Ramos (cell line): ENCODE results near the gene ACE.

Experiments used
- in situ Hi-C: fragments of 300-500 bp; cut with MboI; formaldehyde crosslinking; loops from one replicate; pipeline ENCODE4 v1.14.3; 2022; ENCODE audit warnings: low sequenced_read_pairs; ENCODE audit not compliant: unreplicated experiment

ACE gene

DNA sequence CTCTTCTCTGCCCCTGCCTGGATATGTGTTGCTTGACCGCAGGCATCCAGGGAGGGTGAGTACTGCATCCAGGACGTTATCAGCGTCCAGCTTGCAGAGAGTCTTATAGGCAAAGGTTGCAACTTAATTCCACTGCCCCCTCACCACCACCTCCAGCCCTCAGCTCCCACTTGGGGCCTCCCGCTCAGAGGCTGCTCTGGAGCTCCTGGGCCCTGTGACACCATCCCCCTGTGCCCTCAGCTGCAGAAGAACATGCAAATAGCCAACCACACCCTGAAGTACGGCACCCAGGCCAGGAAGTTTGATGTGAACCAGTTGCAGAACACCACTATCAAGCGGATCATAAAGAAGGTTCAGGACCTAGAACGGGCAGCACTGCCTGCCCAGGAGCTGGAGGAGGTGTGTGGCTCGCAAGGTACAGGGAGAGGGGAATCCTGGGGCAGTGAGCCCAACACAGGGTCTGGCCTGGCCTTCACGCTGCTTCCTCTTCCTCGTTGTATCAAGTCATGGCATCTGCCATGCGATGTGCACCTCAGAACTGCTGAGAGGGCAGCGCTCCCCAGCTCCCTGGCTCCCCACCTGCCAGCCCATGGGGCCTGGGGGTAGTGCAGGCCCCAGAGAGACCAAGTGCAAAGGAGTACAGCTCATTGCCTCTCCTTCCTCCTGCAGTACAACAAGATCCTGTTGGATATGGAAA lies 9.6 kb downstream of the ACE start:
- in situ Hi-C loops: no loop called here

DNA sequence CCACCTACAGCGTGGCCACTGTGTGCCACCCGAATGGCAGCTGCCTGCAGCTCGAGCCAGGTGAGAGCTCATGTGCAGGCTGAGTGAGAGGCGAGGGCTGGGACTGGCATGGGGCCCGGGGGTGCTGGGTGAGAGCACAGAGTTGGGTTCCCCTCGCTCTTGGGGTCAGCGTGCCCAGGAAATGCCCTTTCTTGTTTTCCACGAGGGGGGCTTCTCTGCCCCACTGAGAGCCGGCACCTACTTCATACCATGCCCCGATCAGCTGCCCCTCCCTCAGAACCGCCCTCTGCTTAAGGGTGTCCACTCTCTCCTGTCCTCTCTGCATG lies 10.1 kb downstream of the ACE start:
- in situ Hi-C loops: no loop called here

DNA sequence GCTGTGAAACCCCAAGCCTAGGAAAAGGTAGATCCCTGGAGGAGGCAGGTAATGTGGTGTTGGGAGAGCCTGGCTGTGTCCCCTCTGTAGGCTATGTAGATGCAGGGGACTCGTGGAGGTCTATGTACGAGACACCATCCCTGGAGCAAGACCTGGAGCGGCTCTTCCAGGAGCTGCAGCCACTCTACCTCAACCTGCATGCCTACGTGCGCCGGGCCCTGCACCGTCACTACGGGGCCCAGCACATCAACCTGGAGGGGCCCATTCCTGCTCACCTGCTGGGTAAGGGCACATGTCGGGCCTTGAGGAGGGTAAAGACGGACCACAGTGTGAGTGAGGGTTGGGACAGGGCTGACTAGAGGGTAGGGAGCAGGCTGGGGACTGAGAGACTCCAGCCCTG lies 12.0 kb downstream of the ACE start:
- in situ Hi-C loops: no loop called here

DNA sequence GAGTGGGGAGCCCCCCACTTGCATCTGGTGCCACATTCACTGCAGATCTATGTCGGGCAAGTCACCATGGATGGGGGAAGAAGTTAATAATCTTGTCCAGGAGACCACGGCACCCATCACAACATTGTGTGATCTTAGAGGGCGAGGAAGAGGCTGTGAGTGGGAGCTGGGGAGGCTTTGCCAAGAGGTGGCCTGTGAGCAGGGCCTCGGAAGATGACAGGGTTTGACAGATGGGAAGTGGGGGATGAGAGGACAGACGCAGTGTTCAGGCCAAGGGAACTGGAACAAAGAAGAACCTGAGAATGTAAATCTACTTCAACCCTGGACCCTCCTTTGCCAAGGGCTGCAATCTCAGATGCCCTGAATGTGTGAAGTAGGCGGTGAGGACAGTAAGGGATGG lies 12.4 kb downstream of the ACE start:
- in situ Hi-C loops: no loop called here

DNA sequence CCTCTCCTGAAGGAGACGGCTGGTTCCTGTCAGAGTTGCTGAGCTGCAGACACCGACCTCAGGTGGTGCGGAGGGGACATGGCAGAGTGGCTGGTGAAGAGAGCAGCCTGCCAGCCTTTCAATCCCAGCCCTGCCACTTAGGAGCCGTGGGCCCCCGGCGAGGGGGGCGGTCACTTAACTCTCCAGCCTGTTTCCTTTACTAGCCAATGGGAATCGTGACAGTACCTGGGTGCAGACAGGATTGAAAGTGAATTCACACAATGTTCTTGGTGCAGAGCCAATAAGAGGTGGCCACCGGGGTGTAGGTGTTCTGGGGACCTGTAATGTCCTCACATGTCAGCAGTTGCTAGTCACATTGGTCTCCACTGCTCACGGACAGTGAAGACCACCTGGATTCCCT lies 13.5 kb downstream of the ACE start:
- in situ Hi-C loops: no loop called here

DNA sequence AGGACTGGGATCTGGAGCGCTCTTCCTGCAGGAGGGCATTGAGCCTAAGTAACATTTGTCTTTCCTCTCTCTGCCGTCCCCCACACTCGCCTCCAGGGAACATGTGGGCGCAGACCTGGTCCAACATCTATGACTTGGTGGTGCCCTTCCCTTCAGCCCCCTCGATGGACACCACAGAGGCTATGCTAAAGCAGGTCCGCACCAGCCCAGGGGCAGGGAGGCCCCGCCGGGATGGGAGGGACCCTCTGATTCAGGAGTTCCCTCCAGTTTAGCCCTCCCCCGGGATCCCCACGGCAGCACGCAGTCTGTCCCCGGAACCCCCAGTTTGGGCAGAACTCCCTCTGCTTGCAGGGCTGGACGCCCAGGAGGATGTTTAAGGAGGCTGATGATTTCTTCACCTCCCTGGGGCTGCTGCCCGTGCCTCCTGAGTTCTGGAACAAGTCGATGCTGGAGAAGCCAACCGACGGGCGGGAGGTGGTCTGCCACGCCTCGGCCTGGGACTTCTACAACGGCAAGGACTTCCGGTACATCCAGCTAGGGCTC lies 14.1 kb downstream of the ACE start:
- in situ Hi-C loops: no loop called here

DNA sequence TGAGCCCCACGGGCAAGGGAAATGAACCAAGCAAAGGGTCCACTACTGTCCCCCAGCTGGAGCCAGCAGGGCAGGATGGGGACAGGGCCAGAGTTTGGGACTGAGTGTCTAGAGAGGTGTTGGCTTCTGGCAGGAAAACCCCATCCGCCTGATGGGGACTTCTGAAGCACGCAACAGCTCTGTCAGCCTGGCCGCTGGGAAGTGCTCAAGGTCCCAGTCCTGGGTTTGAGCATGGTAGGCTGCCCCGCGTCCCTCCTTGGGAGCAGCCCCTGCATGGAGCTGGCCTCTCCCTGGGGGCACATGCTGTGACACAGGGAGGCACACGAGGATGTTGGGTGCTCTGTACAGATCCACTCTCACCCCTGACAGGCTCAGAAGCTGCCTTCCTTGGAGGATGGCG lies 14.6 kb downstream of the ACE start:
- in situ Hi-C loops: no loop called here

DNA sequence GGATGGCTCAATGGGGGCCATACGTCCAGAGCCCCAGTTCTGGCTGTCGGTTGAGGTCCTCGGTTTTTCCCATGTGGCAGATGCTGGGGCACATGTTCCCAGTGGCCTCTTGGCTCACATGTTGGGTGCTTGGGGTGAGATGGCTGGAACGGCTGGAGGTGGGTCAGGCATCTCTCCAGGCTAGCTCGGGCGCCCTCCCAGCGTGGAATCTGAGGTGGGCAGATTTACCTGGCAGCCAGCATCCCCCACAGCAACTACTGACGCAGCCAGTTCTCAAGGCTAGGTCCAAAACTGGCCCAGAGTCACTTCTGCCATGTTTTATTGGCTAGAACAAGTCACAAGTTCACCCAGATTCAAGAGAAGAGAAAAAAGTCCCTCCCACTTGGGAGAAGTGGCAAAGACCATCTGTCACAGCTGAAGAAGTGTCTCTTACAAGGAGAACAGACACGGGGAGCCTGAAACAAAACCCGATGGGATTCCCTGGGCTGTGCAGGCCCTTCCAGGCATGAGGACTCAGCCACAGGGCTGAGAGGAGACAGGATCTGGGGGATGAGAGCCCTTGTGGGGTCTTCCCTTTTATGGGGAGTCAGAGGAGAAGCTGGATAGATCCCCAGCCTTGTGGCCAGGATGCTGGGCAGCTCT lies 15.2 kb downstream of the ACE start:
- in situ Hi-C loops: no loop called here

DNA sequence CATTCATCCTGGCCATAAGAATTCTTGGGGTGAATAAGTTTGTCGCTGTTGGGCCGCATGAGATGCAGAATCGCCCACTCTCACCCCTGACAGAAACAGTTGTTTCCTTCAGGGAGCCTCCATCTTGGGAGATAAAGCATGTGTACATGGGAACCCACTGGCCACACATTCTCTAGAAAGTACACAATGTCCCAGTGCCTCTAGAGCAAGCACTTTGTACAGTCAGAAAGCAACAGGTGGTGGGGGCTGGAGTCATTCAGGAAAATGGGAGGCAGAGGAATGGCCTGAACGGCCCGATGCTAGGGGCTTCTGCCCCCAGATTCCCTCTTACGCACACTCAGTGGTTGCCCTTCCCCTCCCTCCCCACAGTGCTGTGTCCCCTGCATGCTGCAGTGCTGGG lies 16.1 kb downstream of the ACE start:
- in situ Hi-C loops: no loop called here

DNA sequence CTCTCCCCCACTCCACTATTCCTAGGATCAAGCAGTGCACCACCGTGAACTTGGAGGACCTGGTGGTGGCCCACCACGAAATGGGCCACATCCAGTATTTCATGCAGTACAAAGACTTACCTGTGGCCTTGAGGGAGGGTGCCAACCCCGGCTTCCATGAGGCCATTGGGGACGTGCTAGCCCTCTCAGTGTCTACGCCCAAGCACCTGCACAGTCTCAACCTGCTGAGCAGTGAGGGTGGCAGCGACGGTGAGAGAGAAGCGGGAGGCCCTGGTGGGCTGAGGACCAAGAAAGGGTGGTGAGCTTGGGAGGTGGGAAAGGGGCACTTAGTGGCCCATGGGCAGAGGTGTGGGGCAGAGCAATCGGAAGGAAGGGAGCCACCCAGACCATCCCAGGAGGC lies 16.6 kb downstream of the ACE start:
- in situ Hi-C loops: no loop called here

DNA sequence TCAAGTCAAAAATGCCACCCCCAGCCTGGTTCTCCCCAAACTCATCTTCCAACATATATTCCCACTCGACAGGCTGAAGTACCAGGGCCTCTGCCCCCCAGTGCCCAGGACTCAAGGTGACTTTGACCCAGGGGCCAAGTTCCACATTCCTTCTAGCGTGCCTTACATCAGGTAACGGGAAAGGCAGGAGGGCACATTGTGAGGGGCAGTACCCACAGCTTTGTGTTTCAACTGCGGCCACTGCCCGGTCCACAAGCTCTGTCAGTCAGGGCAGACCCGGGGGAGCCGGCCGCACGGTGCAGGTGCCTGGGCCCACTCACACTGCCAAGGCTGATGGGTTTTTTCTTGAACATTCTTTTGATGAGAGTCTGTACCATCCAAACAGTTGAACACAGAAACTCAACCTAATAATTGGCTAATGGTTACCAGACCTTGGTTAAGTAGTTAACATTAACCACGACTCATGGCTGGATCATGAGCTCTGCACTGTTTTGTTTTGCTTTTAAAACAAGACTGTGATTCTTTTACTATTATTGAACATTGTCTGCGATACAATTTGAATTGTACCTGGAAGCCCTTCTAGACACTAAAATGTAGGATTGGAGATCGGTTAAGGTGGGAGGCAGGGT lies 17.6 kb downstream of the ACE start:
- in situ Hi-C loops: no loop called here

DNA sequence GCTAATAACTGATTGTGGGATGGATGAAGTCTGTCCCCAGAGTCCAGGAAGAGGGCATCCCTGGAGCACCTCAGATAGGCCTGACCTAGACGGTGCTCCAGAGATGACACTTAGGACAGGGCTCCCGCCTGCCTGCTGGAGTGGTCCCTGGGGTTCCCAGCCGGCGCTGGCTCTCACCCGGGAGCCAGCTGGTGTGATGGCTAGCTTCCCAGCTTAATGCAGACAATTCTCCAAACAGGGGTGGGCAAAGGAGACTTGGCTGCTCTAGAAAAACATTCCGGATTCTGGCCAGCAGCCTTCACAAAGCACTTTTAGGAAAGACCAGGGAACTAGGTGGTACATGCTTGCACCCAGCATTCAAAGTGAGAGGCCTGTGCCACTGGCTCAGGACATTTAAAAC lies 18.6 kb downstream of the ACE start:
- in situ Hi-C loops: no loop called here

DNA sequence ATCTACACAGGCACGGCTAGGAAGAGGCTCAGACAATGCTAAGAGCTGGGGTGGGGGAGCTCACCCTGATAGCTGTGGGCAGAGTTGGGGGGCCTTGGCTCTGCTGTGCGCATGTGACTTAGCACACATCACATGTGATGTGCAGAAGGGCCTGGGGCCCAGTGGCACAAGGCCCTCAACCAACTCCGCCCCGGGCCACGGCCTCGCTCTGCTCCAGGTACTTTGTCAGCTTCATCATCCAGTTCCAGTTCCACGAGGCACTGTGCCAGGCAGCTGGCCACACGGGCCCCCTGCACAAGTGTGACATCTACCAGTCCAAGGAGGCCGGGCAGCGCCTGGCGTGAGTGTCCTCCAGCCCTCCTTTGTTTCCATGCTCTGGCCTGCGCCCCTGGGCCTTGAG lies 19.3 kb downstream of the ACE start:
- in situ Hi-C loops: no loop called here

DNA sequence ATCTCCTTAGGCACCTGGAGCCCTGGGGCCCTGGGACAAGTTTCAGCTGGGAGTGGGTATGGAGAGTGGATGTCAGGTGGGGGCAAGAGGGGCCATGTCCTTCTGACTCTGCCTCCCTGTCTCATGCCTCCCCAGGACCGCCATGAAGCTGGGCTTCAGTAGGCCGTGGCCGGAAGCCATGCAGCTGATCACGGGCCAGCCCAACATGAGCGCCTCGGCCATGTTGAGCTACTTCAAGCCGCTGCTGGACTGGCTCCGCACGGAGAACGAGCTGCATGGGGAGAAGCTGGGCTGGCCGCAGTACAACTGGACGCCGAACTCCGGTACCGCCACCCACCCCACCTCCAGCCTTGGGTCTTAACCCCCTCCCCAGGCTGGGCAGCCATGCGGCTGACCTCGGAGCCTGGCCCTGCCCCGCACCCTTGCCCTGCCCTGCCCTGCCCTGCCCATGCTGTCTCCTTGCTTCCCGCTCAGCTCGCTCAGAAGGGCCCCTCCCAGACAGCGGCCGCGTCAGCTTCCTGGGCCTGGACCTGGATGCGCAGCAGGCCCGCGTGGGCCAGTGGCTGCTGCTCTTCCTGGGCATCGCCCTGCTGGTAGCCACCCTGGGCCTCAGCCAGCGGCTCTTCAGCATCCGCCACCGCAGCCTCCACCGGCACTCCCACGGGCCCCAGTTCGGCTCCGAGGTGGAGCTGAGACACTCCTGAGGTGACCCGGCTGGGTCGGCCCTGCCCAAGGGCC lies 20.0 kb downstream of the ACE start:
- in situ Hi-C loops: no loop called here

DNA sequence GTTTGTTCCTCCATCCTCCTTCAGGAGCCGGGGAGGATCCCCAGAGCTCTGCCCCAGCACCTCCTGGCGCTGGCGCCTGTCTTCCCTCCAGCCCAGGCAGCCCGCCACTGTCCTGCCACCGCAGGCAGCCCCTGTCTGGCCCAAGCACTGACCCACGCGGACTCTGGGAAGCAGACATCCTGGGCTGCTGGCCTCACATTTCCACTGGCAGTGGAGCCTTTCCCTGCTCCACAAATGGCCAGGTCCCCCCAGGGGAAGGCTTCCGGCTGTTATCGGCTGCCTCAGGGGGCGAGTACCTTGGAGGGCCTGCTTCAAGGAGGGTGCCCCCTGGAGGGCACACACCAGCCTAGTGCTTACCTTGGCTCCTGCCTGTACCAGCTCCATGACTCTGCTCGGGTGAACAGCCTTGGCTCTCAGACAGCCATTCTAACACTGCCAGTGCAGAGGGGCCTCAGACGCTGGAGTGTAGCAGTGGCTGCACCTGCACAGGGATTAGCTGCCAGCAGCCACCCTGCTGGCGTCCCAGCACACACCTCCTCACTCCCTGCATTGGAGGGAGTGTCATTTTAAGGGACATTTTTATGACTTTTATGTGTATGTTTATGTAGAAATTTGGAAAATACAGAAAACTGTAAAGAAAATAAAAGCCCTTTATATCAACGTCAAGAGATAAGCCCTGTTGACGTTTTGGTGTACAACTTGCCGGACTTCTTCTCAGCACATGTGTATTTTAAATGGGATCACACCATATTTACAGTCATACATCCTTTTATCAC lies 21.0 kb downstream of the ACE start:
- in situ Hi-C loops: no loop called here

DNA sequence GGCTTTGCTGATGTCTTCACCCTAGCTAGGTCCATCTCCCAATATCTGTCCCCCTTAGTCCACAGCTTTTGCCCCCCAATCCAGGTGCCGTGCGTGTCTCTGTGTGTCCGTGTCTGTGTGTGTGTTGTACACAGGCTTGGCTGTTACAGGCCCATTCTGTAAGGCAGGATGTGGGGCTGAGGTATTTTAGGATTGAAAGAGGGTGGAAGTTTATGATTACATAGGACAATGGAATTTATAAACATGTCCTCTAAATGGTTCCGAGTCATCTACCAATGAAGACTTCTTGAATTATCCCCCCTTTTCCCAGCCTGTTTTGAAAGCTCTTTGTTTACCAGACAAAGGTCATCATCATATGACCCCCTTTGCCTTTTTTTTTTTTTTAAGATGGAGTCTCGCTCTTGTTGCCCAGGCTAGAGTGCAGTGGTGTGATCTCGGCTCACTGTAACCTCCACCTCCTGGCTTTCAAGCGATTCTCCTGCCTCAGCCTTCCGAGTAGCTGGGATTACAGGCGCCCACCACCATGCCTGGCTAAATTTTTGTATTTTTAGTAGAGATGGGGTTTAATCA lies 21.9 kb downstream of the ACE start:
- in situ Hi-C loops: no loop called here

DNA sequence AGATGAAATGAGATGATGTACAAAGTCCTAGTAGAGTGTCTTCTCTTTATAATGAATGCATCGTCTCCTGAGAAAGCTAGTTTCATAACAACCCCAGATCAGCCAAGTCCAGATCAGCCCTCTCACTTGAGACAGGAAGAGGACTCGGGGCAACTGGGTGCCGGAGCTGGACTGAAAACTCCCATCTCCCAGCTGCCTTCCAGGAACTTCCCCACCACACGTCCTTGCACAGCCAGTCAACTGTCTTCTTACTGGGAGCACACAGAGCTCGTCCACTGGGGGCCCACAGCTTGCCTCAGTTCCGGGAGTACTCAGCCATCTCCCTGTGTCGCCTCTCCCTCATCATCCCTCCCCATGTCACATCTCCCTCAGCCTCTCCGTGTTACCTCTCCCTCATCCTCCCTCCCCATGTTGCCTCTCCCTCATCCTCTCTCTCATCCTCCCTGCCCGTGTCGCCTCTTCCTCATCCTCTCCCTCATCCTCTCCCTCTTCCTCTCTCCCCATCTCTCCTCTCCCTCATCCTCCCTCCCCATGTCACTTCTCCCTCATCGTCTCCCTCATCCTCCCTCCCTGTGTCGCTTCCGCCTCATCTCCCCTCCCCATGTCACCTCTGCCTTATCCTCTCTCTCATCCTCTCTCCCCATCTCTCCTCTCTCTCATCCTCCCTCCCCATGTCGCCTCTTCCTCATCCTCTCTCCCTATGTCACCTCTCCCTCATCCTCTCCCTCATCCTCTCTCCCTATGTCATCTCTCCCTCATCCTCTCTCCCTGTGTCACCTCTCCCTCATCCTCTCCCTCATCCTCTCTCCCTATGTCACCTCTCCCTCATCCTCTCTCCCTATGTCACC lies 23.9 kb downstream of the ACE start:
- in situ Hi-C loops: no loop called here

DNA sequence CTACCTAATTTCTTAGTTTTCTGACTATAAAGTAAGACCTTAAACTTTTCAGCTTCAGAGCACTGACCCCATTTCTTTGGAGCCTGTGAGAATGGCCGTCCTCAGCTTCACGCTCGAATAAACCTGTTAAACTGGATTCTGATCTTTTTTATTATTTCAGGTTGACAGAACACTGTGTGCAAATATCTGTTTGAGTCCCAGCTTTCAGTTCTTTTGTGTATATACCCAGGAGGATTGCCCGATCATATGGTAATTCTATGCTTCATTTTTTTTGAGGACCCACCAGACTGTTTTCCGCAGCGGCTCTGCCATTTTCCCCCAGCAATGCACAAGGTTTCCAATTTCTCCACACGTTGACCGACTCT lies 26.5 kb downstream of the ACE start:
- in situ Hi-C loops: no loop called here

DNA sequence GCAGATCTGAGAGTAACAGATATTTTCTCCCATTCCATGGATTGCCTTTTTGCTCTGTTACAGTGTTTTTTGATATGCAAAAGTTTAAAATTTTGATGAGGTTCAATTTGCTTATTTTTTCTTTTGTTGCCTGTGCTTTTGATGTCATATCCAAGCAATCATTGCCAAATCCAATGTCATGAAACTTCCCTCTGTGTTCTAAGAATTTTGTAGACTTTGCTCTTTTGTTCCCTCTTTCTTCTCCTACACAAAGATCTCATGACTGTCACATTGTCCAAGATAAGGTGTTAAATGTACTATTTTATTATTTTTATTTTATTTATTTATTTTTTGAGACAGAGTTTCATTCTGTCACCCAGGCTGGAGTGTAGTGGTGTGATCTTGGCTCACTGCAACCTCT lies 27.4 kb downstream of the ACE start:
- in situ Hi-C loops: no loop called here
